KMS-11 (cell line): ENCODE data around the gene ATP8A2.

ENCODE experiments used
- H2AFZ ChIP-seq: fragments of 200-600 bp; sonication (generic); 2 replicates; pipeline ENCODE4 v1.6.1; 2016; ENCODE audit warnings: antibody characterized with exemption, mixed run types, low read depth
- H3K27ac ChIP-seq: fragments of 200-600 bp; sonication (generic); 2 replicates; pipeline ENCODE4 v1.6.1; 2016; ENCODE audit warnings: mild to moderate bottlenecking, mixed run types
- H3K27me3 ChIP-seq: fragments of 200-600 bp; sonication (generic); 2 replicates; pipeline ENCODE4 v1.6.1; 2017; ENCODE audit warnings: mild to moderate bottlenecking, low read depth, mixed run types, moderate library complexity; ENCODE audit not compliant: insufficient read depth
- H3K36me3 ChIP-seq: fragments of 200-600 bp; sonication (generic); 2 replicates; pipeline ENCODE4 v1.6.1; 2017; ENCODE audit warnings: mild to moderate bottlenecking, mixed run types; ENCODE audit not compliant: insufficient read depth
- H3K4me1 ChIP-seq: fragments of 200-600 bp; sonication (generic); 2 replicates; pipeline ENCODE4 v1.6.1; 2016; ENCODE audit warnings: mild to moderate bottlenecking, low read depth, mixed run types; ENCODE audit not compliant: poor library complexity, severe bottlenecking
- H3K4me2 ChIP-seq: fragments of 200-600 bp; sonication (generic); 2 replicates; pipeline ENCODE4 v1.7.0; 2016; ENCODE audit warnings: mild to moderate bottlenecking, mixed run types
- H3K4me3 ChIP-seq: fragments of 200-600 bp; sonication (generic); IDR thresholded peaks from 2 replicates; pipeline ENCODE4 v1.6.1; 2017; ENCODE audit warnings: low read depth, low read length, mixed read lengths; ENCODE audit not compliant: insufficient read depth
- H3K79me2 ChIP-seq: fragments of 200-600 bp; sonication (generic); 2 replicates; pipeline ENCODE4 v1.6.1; 2016; ENCODE audit warnings: low read depth, mixed run types; ENCODE audit not compliant: insufficient read depth
- H3K9ac ChIP-seq: fragments of 200-600 bp; sonication (generic); 2 replicates; pipeline ENCODE4 v1.6.1; 2016; ENCODE audit warnings: mild to moderate bottlenecking, mixed run types
- H4K20me1 ChIP-seq: fragments of 200-600 bp; sonication (generic); 2 replicates; pipeline ENCODE4 v1.6.1; 2016; ENCODE audit warnings: mild to moderate bottlenecking, mixed run types; ENCODE audit not compliant: insufficient read depth
- TF ChIP-seq, protein P1 (sequence below): fragments of 200-600 bp; sonication (generic); conservative IDR thresholded peaks from 2 replicates; pipeline ENCODE4 v1.6.1; 2017; ENCODE audit warnings: low read depth, mild to moderate bottlenecking, antibody characterized with exemption, low read length, moderate library complexity, mixed read lengths

Gene ATP8A2

GRCh38 chr13:25990801-25991200, 619.0 kb downstream of the ATP8A2 start:
- TF ChIP-seq, protein P1, sequence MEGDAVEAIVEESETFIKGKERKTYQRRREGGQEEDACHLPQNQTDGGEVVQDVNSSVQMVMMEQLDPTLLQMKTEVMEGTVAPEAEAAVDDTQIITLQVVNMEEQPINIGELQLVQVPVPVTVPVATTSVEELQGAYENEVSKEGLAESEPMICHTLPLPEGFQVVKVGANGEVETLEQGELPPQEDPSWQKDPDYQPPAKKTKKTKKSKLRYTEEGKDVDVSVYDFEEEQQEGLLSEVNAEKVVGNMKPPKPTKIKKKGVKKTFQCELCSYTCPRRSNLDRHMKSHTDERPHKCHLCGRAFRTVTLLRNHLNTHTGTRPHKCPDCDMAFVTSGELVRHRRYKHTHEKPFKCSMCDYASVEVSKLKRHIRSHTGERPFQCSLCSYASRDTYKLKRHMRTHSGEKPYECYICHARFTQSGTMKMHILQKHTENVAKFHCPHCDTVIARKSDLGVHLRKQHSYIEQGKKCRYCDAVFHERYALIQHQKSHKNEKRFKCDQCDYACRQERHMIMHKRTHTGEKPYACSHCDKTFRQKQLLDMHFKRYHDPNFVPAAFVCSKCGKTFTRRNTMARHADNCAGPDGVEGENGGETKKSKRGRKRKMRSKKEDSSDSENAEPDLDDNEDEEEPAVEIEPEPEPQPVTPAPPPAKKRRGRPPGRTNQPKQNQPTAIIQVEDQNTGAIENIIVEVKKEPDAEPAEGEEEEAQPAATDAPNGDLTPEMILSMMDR = no peak
- Histone ChIP-seq H3K27me3 (no peaks in the 10 kb centered on the region), H2AFZ (no peak overlapping the region), H3K4me2 (no peak overlapping the region), H3K9ac (no peak overlapping the region), H4K20me1 (no peaks in the 10 kb centered on the region), H3K79me2 (no peaks in the 10 kb centered on the region), H3K4me1 (no peaks in the 10 kb centered on the region), H3K36me3 (no peaks in the 10 kb centered on the region), H3K27ac (no peak overlapping the region), H3K4me3 (no peak overlapping the region)

- Histone ChIP-seq H3K36me3 (no peaks in the 10 kb centered on the region), H3K4me2 (no peak overlapping the region), H3K79me2 (no peaks in the 10 kb centered on the region), H2AFZ (no peak overlapping the region), H3K27me3 (no peaks in the 10 kb centered on the region), H3K4me1 (no peaks in the 10 kb centered on the region), H3K27ac (no peak overlapping the region), H3K9ac (no peak overlapping the region), H3K4me3 (no peak overlapping the region), H4K20me1 (no peaks in the 10 kb centered on the region)
- TF ChIP-seq, protein P1 = no peak
These were observed 620.3 kb downstream of the ATP8A2 start for GRCh38 chr13:25992076-25992475.

DNA sequence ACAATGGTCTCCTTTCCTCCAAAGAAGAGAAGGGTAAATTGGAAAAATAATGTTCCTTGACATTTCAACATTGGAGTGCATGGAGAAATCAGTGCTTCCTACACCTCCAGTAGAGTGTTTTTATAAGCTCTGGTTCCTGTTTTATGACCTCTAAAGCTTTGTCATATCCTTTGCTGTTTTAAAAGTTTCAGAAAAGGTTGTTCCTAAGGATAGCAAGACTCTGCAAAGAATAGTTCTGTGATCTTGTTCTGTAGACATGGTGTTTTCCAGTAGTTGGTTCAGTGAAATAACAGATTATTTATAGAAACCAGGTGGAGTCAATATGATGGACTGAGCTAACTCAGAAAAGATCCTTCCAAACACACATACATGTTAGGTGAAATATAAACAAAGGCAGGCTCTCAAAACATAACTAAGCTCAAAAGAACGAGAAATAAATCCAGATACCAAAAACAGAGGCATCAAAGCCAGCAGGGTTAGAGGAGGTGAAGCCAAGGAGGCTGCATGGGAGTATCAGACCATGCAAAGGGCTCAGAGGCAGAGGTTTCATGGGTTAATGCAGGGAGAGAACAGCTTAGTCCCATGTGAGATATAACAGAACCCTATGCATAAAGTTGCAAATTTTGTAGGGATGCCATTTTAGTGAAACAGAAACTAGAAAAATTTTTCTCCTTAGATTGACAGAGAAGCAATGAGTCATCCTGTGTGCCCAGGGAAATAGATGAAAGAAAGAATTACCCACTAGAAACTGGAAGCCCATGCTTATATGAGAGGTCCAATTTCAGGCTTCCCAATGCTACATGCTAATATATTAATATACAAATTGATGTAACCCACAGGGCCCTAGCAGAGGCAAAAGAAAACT, 635.7 kb downstream of the ATP8A2 start:
- no peak overlapping the region for H3K9ac ChIP-seq
- TF ChIP-seq, protein P1 = no peak
- no peaks in the 10 kb centered on the region for H3K27me3 ChIP-seq
- no peak overlapping the region for H3K4me3 ChIP-seq
- H3K4me1 ChIP-seq = peaks cover 4% of the 10 kb centered on the region
- no peak overlapping the region for H3K27ac ChIP-seq
- H4K20me1 ChIP-seq = no peaks in the 10 kb centered on the region
- H2AFZ ChIP-seq = no peak overlapping the region
- H3K79me2 ChIP-seq = no peaks in the 10 kb centered on the region
- H3K4me2 ChIP-seq = no peak overlapping the region
- H3K36me3 ChIP-seq = no peaks in the 10 kb centered on the region

DNA sequence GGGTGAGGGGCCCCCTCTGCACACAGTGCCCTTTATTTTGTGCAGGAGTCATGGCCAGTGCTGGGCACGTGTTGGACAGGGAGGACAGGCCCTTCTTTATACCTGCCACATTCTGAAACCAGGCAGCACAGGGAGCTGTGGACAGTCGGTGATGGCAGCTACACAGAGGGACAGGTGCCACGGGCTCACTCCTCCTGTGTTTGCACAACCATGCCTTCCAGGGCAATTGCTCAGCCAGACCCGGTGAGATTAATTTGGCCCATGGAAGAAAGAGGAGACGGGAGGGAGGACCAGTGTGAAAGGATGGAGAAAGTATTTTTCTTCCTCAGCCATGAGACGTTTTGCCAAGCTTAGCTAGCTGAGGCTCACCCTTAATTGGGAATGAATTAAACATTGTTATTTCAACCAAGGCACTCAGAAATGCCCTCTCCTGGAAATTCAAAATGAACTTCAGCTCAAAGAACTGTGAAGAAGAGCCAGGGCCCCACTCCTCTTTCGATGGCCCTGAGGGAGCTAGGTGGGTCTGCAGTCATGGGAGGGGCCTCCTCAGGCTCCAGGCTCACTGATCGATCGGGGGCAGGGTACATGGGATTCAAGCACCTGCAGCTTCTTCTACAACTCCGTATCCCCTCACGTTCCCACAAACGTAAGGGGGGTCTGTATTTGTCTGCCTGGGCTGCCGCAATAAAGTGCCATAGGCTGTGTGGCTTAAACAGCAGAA, 638.9 kb downstream of the ATP8A2 start:
- H3K4me2 ChIP-seq = no peak overlapping the region
- H3K36me3 ChIP-seq = no peaks in the 10 kb centered on the region
- no peaks in the 10 kb centered on the region for H3K27me3 ChIP-seq
- H3K4me3 ChIP-seq = no peak overlapping the region
- H3K4me1 ChIP-seq = peaks cover 4% of the 10 kb centered on the region
- H4K20me1 ChIP-seq = no peaks in the 10 kb centered on the region
- H2AFZ ChIP-seq = no peak overlapping the region
- H3K27ac ChIP-seq = no peak overlapping the region
- no peaks in the 10 kb centered on the region for H3K79me2 ChIP-seq
- no peak overlapping the region for H3K9ac ChIP-seq
- TF ChIP-seq, protein P1 = no peak
